ENCODE data around the gene NELL1.

NELL1 gene

DNA sequence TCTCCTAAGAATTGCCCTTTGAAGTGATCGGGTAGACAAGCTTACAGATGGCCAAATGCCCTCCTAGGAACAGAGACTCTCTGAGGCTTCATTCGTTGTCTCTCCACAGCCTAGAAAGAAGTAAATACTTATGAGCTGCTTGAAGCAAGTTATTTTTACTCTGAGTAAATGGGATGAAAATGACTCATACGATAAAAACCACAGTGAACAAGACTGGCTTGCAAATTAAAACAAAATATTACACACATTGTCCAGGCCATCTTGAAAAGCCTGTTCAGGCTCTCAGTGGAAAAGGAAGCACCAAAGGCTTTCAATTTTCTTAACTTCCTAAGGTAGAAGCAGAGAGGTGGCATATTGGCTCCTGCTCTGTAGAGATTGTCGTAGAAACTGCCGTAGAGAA is 294.2 kb downstream of the NELL1 start:
- TF ChIP-seq CTCF (IDR thresholded peaks at IDR 0.05; ENCODE audit: poor library complexity, severe bottlenecking): no peak
- Histone ChIP-seq H3K27ac (ENCODE audit: poor library complexity, severe bottlenecking) (no peak overlapping the region), H3K36me3 (ENCODE audit: low read depth) (no peaks in the 10 kb centered on the region), H3K27me3 (ENCODE audit: insufficient read depth, poor library complexity, severe bottlenecking) (no peaks in the 10 kb centered on the region), H3K9me3 (ENCODE audit: severe bottlenecking) (no peaks in the 10 kb centered on the region), H3K4me3 (ENCODE audit: severe bottlenecking) (no peak overlapping the region), H3K4me1 (ENCODE audit: insufficient read depth, poor library complexity, severe bottlenecking) (no peaks in the 10 kb centered on the region)
- ATAC-seq (ENCODE audit: low read depth) (no peak), DNase-seq (ENCODE audit: low spot score) (no peak)

DNA sequence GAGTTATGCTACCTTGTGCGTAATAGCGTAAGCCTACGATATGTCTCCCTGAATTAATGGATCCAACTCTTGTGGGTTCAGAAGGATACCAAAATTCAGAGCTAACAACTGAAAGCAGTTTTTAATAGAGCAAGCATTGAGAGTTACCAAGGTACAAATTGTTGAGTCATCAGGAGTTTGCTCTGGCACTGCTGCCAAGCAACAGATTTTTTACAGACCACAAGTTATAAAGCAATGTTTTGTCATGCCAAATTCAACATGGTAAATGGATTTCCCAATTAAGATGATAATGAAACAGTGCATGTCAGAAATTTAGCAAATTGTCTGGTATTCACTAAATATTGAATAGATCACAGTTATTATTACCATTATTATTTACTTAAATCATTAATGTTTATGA is 295.6 kb downstream of the NELL1 start:
- H3K36me3 ChIP-seq (ENCODE audit: low read depth): no peaks in the 10 kb centered on the region
- H3K4me3 ChIP-seq (ENCODE audit: severe bottlenecking): no peak overlapping the region
- TF ChIP-seq CTCF (IDR thresholded peaks at IDR 0.05; ENCODE audit: poor library complexity, severe bottlenecking): no peak
- DNase-seq (ENCODE audit: low spot score) (no peak), ATAC-seq (ENCODE audit: low read depth) (no peak)
- H3K27me3 ChIP-seq (ENCODE audit: insufficient read depth, poor library complexity, severe bottlenecking): no peaks in the 10 kb centered on the region
- no peak overlapping the region for H3K27ac ChIP-seq (ENCODE audit: poor library complexity, severe bottlenecking)
- no peaks in the 10 kb centered on the region for H3K4me1 ChIP-seq (ENCODE audit: insufficient read depth, poor library complexity, severe bottlenecking)
- H3K9me3 ChIP-seq (ENCODE audit: severe bottlenecking): no peaks in the 10 kb centered on the region

- DNase-seq (ENCODE audit: low spot score) (no peak), ATAC-seq (ENCODE audit: low read depth) (no peak)
- H3K27me3 ChIP-seq (ENCODE audit: insufficient read depth, poor library complexity, severe bottlenecking): no peaks in the 10 kb centered on the region
- no peaks in the 10 kb centered on the region for H3K9me3 ChIP-seq (ENCODE audit: severe bottlenecking)
- no peaks in the 10 kb centered on the region for H3K36me3 ChIP-seq (ENCODE audit: low read depth)
- H3K27ac ChIP-seq (ENCODE audit: poor library complexity, severe bottlenecking): no peak overlapping the region
- H3K4me1 ChIP-seq (ENCODE audit: insufficient read depth, poor library complexity, severe bottlenecking): no peaks in the 10 kb centered on the region
- H3K4me3 ChIP-seq (ENCODE audit: severe bottlenecking): no peak overlapping the region
- TF ChIP-seq CTCF (IDR thresholded peaks at IDR 0.05; ENCODE audit: poor library complexity, severe bottlenecking): no peak
Measured at GRCh38 chr11:20966489-20966888, 297.1 kb downstream of the NELL1 start.

GRCh38 chr11:20973940-20974559 is 304.7 kb downstream of the NELL1 start:
- ATAC-seq (ENCODE audit: low read depth): no peak
- H3K4me3 ChIP-seq (ENCODE audit: severe bottlenecking): no peak overlapping the region
- TF ChIP-seq CTCF (IDR thresholded peaks at IDR 0.05; ENCODE audit: poor library complexity, severe bottlenecking): no peak
- no peaks in the 10 kb centered on the region for H3K9me3 ChIP-seq (ENCODE audit: severe bottlenecking)
- H3K27me3 ChIP-seq (ENCODE audit: insufficient read depth, poor library complexity, severe bottlenecking): no peaks in the 10 kb centered on the region
- no peak for DNase-seq (ENCODE audit: low spot score)
- H3K36me3 ChIP-seq (ENCODE audit: low read depth): no peaks in the 10 kb centered on the region
- no peaks in the 10 kb centered on the region for H3K4me1 ChIP-seq (ENCODE audit: insufficient read depth, poor library complexity, severe bottlenecking)
- H3K27ac ChIP-seq (ENCODE audit: poor library complexity, severe bottlenecking): no peak overlapping the region

DNA sequence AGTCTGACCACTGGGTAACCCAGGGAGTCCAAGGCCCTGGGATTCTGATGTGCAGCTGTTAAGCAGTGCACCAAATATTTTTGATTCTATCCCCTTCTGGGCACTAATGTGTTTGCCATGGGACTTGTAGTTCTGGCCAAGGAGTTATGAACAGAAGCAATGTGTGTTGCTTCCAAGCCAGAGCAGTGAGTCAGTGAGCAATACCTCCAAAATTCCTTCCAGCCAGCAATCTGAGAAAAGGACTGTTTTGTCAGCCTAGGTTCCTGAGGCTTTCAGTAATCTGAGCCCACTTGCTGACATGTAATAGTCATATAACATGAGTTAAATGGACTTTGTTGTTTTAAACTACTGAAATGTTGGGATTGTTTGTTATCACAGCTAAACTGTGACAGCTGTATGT is 311.4 kb downstream of the NELL1 start:
- no peak for TF ChIP-seq CTCF (IDR thresholded peaks at IDR 0.05; ENCODE audit: poor library complexity, severe bottlenecking)
- ATAC-seq (ENCODE audit: low read depth): no peak

More for the DNA sequence above, 311.4 kb downstream of the NELL1 start:
- no peaks in the 10 kb centered on the region for H3K36me3 ChIP-seq (ENCODE audit: low read depth)
- no peak overlapping the region for H3K4me3 ChIP-seq (ENCODE audit: severe bottlenecking)
- H3K27me3 ChIP-seq (ENCODE audit: insufficient read depth, poor library complexity, severe bottlenecking): no peaks in the 10 kb centered on the region
- no peaks in the 10 kb centered on the region for H3K9me3 ChIP-seq (ENCODE audit: severe bottlenecking)
- H3K27ac ChIP-seq (ENCODE audit: poor library complexity, severe bottlenecking): no peak overlapping the region
- DNase-seq (ENCODE audit: low spot score): no peak
- H3K4me1 ChIP-seq (ENCODE audit: insufficient read depth, poor library complexity, severe bottlenecking): no peaks in the 10 kb centered on the region

All from RWPE2 (cell line).